Vagina (tissue), 2 donors: ENCODE data around the gene S1PR4.

Experiments
- POLR2A ChIP-seq, 2 donors: fragments of 450-650 bp; IDR thresholded peaks; one replicate each; pipeline ENCODE4 v1.6.1; 2017; ENCODE audit warnings: antibody characterized with exemption in 2 of 2, mild to moderate bottlenecking in 2 of 2, moderate library complexity in 2 of 2
- POLR2AphosphoS5 ChIP-seq, 2 donors: sonication (generic); formaldehyde crosslinking; IDR thresholded peaks; one replicate each; pipeline ENCODE4 v1.9.0; 2017; ENCODE audit warnings: antibody characterized with exemption in 2 of 2, mild to moderate bottlenecking in 2 of 2, low read depth in 1 of 2; ENCODE audit not compliant: insufficient read depth in 1 of 2
- TF ChIP-seq, protein P1 (sequence below), 3 experiments: fragments of 450-650 bp in 2 of 3; fragments of 200-600 bp in 1 of 3; sonication (generic) in 1 of 3; IDR thresholded peaks; one replicate each; pipeline ENCODE4 v1.5.1; 2017 to 2019; ENCODE audit warnings: antibody characterized with exemption in 3 of 3, mild to moderate bottlenecking in 2 of 3, moderate library complexity in 2 of 3

DNA sequence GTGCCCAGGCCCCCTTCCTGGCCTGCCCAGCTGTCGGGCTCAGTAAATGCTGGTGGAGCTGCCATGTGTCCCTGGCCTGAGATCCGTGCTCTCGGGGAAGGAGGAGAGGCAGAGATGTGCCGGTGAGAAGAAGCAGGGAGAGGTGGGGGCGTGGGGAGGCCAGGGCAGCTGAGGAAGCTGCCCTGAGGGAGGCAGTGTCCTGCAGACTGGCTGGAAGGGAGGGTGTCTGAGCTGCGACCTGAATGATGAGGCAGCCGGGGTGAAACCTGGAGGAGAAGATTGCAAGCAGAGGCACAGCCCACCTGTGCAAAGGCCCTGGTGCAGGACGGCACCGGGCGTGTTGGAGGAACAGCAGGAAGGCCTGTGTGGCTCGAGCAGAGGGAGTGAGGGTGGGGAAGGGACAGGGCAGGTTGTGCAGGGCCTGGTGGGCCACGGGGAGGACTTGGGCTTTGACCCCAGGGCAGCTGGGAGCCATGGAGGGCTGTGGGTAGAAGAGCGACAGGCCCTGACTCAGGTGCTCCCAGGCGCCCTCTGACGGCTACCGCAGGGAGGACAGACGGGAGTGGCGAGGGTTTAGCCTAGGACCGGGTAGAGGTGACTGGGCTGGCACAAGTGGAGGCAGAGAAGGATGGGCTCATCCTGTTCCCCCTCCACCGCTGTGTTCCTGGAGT lies 31.9 kb downstream of the S1PR4 start:
- TF ChIP-seq POLR2A (IDR thresholded peaks at IDR 0.05) (no peak), POLR2AphosphoS5 (IDR thresholded peaks at IDR 0.05; ENCODE audit: insufficient read depth in 1 of 2, low read depth in 1 of 2) (no peak)
- TF ChIP-seq, protein P1, sequence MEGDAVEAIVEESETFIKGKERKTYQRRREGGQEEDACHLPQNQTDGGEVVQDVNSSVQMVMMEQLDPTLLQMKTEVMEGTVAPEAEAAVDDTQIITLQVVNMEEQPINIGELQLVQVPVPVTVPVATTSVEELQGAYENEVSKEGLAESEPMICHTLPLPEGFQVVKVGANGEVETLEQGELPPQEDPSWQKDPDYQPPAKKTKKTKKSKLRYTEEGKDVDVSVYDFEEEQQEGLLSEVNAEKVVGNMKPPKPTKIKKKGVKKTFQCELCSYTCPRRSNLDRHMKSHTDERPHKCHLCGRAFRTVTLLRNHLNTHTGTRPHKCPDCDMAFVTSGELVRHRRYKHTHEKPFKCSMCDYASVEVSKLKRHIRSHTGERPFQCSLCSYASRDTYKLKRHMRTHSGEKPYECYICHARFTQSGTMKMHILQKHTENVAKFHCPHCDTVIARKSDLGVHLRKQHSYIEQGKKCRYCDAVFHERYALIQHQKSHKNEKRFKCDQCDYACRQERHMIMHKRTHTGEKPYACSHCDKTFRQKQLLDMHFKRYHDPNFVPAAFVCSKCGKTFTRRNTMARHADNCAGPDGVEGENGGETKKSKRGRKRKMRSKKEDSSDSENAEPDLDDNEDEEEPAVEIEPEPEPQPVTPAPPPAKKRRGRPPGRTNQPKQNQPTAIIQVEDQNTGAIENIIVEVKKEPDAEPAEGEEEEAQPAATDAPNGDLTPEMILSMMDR (IDR thresholded peaks at IDR 0.05) = peak in 1 of 3 experiments; percentile 23
